ENCODE measurements around the gene CMTM5. TPM values are rescaled to one million over a fixed set of nuclear protein-coding genes. Genes with fewer than 3 reads are reported as not detected.

CMTM5 gene
- polyA plus RNA-seq, 1 donor (not counting 4 experiments of a cell fraction or from before 2014, with no cell fraction given), result not detected

DNA sequence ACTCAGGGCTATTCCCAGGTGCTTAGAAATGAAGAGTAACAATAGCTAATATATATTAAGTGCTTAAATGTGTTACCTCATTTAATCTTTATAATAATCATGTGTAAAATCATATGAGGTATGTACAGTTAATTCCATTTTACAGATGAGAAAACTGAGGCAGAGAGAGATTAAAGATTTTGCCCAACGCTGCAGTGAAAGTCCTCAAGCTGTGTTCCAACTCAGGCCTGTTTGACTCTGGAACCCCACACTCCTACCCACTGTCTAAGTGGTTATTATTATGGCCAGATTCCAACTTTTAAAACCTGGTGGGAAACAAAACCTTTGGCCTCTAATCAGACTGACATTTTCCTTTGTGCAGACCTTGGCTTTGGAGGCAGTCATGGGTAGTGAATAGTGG, 10.2 kb downstream of the CMTM5 start:
- Histone ChIP-seq H3K27me3 (ENCODE audit: control insufficient read depth, extremely low read depth, insufficient read depth, low read length) (peaks cover 3% of the 10 kb centered on the region), H3K9me3 (ENCODE audit: control insufficient read depth, low read depth, low read length) (no peaks in the 10 kb centered on the region), H3K9ac (ENCODE audit: control insufficient read depth, extremely low read depth, insufficient read depth, low read length) (no peak overlapping the region), H3K4me1 (ENCODE audit: control insufficient read depth, extremely low read depth, insufficient read depth, low read length) (no peaks in the 10 kb centered on the region), H3K4me3 (ENCODE audit: control insufficient read depth in 2 of 3, extremely low read depth in 1 of 3, insufficient read depth in 2 of 3, low read depth in 1 of 3, low read length in 3 of 3) (no peak overlapping the region), H3K79me2 (ENCODE audit: control insufficient read depth, insufficient read depth, low read length) (no peaks in the 10 kb centered on the region), H2AFZ (ENCODE audit: control insufficient read depth, low read length) (no peak overlapping the region), H3K9me1 (ENCODE audit: control insufficient read depth, extremely low read depth, insufficient read depth, low read length) (no peaks in the 10 kb centered on the region), H3K27ac (ENCODE audit: control insufficient read depth, insufficient read depth, low read length) (no peak overlapping the region), H4K20me1 (ENCODE audit: control insufficient read depth, extremely low read depth, insufficient read depth, low read length) (no peaks in the 10 kb centered on the region), H3K4me2 (ENCODE audit: control insufficient read depth, extremely low read depth, insufficient read depth, low read depth, low read length) (no peak overlapping the region), H3K36me3 (ENCODE audit: control insufficient read depth in 2 of 2, extremely low read depth in 1 of 2, insufficient read depth in 2 of 2, low read length in 2 of 2) (no peaks in the 10 kb centered on the region)
- TF ChIP-seq CTCF (optimal IDR thresholded peaks at IDR 0.05 in 1 of 3, IDR thresholded peaks at IDR 0.05 in 1 of 3, conservative IDR thresholded peaks at IDR 0.05 in 1 of 3; ENCODE audit: extremely low read depth in 1 of 3, insufficient read depth in 2 of 3, low read length in 3 of 3), result no peak
- TF ChIP-seq EZH2 (IDR thresholded peaks at IDR 0.05; ENCODE audit: low read length), result no peak
- FAIRE-seq (no peak), DNase-seq (ENCODE audit: low read depth, low spot score) (no peak)
- dilution Hi-C loops (cut with MboI; ENCODE audit: extremely low pct_ligation_motif_present, low sequenced_read_pairs), result no loop called here

DNA sequence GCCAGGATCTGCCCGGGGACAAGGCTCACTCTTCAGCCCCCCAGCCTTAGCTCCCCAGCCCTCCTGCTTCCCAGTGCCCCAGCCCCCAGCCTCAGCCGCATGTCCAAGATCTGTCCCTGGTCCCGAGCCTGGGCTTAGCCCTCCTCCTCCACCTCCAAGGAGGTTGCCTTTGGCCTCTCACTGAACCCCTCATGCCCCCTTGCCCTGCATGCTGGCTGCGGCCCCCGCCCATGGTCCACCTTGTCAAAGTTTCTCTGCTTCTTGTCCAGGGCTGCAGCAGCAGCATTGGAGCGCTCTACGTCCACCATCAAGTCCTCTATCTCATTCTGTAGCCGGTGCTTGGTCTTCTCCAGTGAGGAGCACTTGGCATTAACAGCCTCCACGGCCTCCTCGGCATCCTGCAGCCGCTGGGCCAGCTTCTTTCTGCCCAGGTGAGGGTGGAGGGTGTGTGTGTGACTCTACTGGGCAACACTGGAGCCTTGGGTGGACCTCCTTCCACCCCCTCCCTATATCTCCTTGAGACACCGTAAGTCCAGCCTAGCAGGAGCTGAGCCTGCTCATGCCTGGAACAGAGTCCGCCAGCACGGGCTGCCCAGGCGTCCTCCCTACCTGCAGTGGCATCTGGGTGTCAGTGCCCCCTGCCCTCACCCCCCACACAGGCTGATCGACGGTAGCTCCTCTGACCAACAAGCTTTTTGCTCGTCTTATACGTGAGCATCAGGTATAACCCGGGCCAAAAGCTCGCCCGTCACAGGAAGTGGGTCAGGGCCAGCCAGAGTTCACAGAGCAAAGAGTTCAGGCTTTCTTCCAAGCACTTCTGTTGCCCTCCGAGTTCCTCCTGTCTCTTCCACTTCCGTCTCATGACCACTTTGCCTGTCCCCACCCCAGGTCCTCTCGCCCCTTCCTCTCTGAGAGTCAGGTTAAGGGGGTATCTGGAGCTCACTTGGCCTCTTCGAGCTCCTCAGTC, 11.4 kb downstream of the CMTM5 start:
- DNase-seq (ENCODE audit: low read depth, low spot score), result no peak
- Histone ChIP-seq H3K4me3 (ENCODE audit: control insufficient read depth in 2 of 3, extremely low read depth in 1 of 3, insufficient read depth in 2 of 3, low read depth in 1 of 3, low read length in 3 of 3) (no peak overlapping the region), H3K9me1 (ENCODE audit: control insufficient read depth, extremely low read depth, insufficient read depth, low read length) (no peaks in the 10 kb centered on the region), H3K27ac (ENCODE audit: control insufficient read depth, insufficient read depth, low read length) (no peak overlapping the region), H4K20me1 (ENCODE audit: control insufficient read depth, extremely low read depth, insufficient read depth, low read length) (no peaks in the 10 kb centered on the region), H3K79me2 (ENCODE audit: control insufficient read depth, insufficient read depth, low read length) (no peaks in the 10 kb centered on the region), H3K36me3 (ENCODE audit: control insufficient read depth in 2 of 2, extremely low read depth in 1 of 2, insufficient read depth in 2 of 2, low read length in 2 of 2) (no peaks in the 10 kb centered on the region), H2AFZ (ENCODE audit: control insufficient read depth, low read length) (no peak overlapping the region), H3K4me1 (ENCODE audit: control insufficient read depth, extremely low read depth, insufficient read depth, low read length) (no peaks in the 10 kb centered on the region), H3K9ac (ENCODE audit: control insufficient read depth, extremely low read depth, insufficient read depth, low read length) (no peak overlapping the region), H3K4me2 (ENCODE audit: control insufficient read depth, extremely low read depth, insufficient read depth, low read depth, low read length) (no peak overlapping the region), H3K9me3 (ENCODE audit: control insufficient read depth, low read depth, low read length) (no peaks in the 10 kb centered on the region), H3K27me3 (ENCODE audit: control insufficient read depth, extremely low read depth, insufficient read depth, low read length) (peaks cover 9% of the 10 kb centered on the region)
- FAIRE-seq, result no peak
- dilution Hi-C loops (cut with MboI; ENCODE audit: extremely low pct_ligation_motif_present, low sequenced_read_pairs), result no loop called here
- no peak for TF ChIP-seq EZH2 (IDR thresholded peaks at IDR 0.05; ENCODE audit: low read length)
- TF ChIP-seq CTCF (optimal IDR thresholded peaks at IDR 0.05 in 1 of 3, IDR thresholded peaks at IDR 0.05 in 1 of 3, conservative IDR thresholded peaks at IDR 0.05 in 1 of 3; ENCODE audit: extremely low read depth in 1 of 3, insufficient read depth in 2 of 3, low read length in 3 of 3), result no peak

Measured in keratinocyte (primary cell).